ENCODE results near the gene MSMB. TPM values are rescaled to one million over a fixed set of nuclear protein-coding genes. Genes with fewer than 3 reads are reported as not detected.

Gene MSMB
- total and polyA plus RNA-seq, 8 donors, result 0.84 TPM; not detected in 7

DNA sequence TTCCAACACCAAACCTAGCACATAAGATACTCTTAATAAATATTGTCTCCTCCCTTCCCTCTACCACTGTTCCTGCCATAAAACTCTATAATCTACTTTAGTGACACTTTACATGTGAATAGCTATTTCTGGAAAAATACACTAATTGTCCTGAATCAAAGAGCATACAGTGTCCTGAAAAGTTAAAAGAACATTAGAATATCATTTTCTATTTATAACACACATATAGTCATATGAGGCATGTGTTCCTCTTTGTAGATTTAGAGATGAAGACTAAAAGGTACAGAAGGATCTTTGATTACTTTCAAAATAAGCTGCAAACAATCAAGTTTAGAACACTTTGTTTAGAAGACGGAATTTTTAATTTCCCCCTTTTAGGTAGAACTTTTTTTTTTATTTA lies 29.3 kb downstream of the MSMB start:
- H3K36me3 ChIP-seq, result peaks cover 0 to 32% (median 15%) of the 10 kb centered on the region in 3 donors
- no peaks in the 10 kb centered on the region for H3K9me3 ChIP-seq
- H3K27me3 ChIP-seq, result no peaks in the 10 kb centered on the region
- TF ChIP-seq CTCF (IDR thresholded peaks at IDR 0.05), result no peak
- intact Hi-C loops (cut with DNase I), result no loop called here
- 90 to 97% methylated on average over 1 of the region's 1 CpG for WGBS, 2 donors
- H3K27ac ChIP-seq, result no peak overlapping the region
- DNase-seq, result no peak
- FAIRE-seq, result no peak
- no peak overlapping the region for H3K4me3 ChIP-seq
- H3K4me1 ChIP-seq, result peaks cover 21 to 39% (median 31%) of the 10 kb centered on the region in 3 donors
- ATAC-seq, result no peak

GRCh38 chr10:46016190-46016589 lies 29.9 kb downstream of the MSMB start:
- Histone ChIP-seq H3K9me3 (no peaks in the 10 kb centered on the region), H3K4me1 (peaks cover 21 to 39% (median 31%) of the 10 kb centered on the region in 3 donors), H3K27me3 (no peaks in the 10 kb centered on the region), H3K36me3 (peaks cover 0 to 38% (median 15%) of the 10 kb centered on the region in 3 donors), H3K27ac (no peak overlapping the region), H3K4me3 (no peak overlapping the region)
- WGBS, 2 donors, result 86 to 89% methylated on average over 5 of the region's 5 CpGs
- DNase-seq (no peak), ATAC-seq (no peak), FAIRE-seq (no peak)
- no peak for TF ChIP-seq CTCF (IDR thresholded peaks at IDR 0.05)
- intact Hi-C loops (cut with DNase I), result no loop called here

GRCh38 chr10:46014683-46015405 lies 31.2 kb downstream of the MSMB start:
- no peak for ATAC-seq
- H3K9me3 ChIP-seq, result no peaks in the 10 kb centered on the region
- no peak overlapping the region for H3K4me3 ChIP-seq
- no peak overlapping the region for H3K27ac ChIP-seq
- FAIRE-seq, result no peak
- intact Hi-C loops (cut with DNase I), result no loop called here
- DNase-seq, result no peak
- TF ChIP-seq CTCF (IDR thresholded peaks at IDR 0.05), result no peak
- peaks cover 17 to 26% (median 22%) of the 10 kb centered on the region in 3 donors for H3K4me1 ChIP-seq
- H3K27me3 ChIP-seq, result no peaks in the 10 kb centered on the region
- peaks cover 0 to 51% (median 15%) of the 10 kb centered on the region in 3 donors for H3K36me3 ChIP-seq
- WGBS, 2 donors, result 68 to 78% methylated on average over 5 of the region's 5 CpGs

DNA sequence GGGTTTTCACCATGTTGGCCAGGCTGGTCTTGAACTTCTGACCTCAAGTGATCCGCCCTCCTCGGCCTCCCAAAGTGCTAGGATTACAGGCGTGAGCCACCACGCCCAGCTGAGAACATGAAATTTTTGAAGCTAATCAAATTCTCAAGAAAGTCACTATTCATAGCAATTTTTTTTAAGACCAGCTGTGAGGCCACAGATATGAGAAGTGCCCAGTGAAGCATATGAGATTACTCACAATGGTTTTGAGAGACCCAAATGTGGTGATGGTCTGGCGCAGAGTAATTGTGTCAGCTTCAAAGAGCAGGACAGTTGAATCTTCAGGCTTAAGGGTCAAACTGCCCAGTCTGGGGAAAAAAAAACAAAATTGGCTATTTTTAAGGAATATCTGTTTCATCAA lies 31.9 kb downstream of the MSMB start:
- H3K27me3 ChIP-seq, result no peaks in the 10 kb centered on the region
- H3K4me3 ChIP-seq, result no peak overlapping the region
- WGBS, 2 donors, result 95 to 99% methylated on average over 5 of the region's 5 CpGs
- H3K27ac ChIP-seq, result no peak overlapping the region
- no peak for TF ChIP-seq CTCF (IDR thresholded peaks at IDR 0.05)
- H3K9me3 ChIP-seq, result no peaks in the 10 kb centered on the region
- FAIRE-seq, result no peak
- intact Hi-C loops (cut with DNase I), result no loop called here
- H3K36me3 ChIP-seq, result peaks cover 0 to 58% (median 15%) of the 10 kb centered on the region in 3 donors
- DNase-seq, result no peak
- no peak for ATAC-seq
- peaks cover 11 to 20% (median 16%) of the 10 kb centered on the region in 3 donors for H3K4me1 ChIP-seq

DNA sequence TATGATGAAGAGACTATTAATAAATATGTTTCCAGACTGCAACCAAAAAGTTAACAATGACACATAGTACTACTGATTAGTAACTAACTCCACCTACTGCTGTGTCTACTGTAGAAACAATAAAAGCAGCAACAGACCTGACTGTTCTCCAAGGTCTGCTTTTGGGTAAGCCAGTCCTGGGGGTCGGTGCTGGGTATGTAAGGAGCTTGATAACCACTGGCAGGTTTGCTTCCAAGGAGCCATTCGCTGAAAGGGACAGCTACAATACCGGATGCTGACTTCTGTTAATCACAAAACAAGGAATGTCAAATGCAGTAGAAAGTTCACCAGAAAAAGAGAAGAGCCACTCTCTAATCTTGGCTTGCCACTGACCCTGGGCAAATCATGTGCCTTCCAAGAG lies 33.3 kb downstream of the MSMB start:
- DNase-seq, result no peak
- H3K4me1 ChIP-seq, result peaks cover 0 to 5% (median 3%) of the 10 kb centered on the region in 3 donors
- no peak for ATAC-seq
- peaks cover 0 to 72% (median 25%) of the 10 kb centered on the region in 3 donors for H3K36me3 ChIP-seq
- H3K27ac ChIP-seq, result no peak overlapping the region
- H3K27me3 ChIP-seq, result no peaks in the 10 kb centered on the region
- no peak for TF ChIP-seq CTCF (IDR thresholded peaks at IDR 0.05)
- H3K4me3 ChIP-seq, result no peak overlapping the region
- no peaks in the 10 kb centered on the region for H3K9me3 ChIP-seq
- FAIRE-seq, result no peak
- intact Hi-C loops (cut with DNase I), result no loop called here
- 79 to 86% methylated on average over 3 of the region's 3 CpGs for WGBS, 2 donors

Data from pancreas (tissue), 10 donors.